Endothelial cell (in vitro differentiated cells): ENCODE results near the gene PTRH1. TPM values are rescaled to one million over a fixed set of nuclear protein-coding genes. Genes with fewer than 3 reads are reported as not detected.

Experiments
- DNase-seq: peaks from one replicate; pipeline ENCODE4 v3.0.0; 2021; ENCODE audit warnings: low spot score
- H3K27ac Mint-ChIP-seq: one replicate; pipeline ENCODE4 v1.8.0; 2021; ENCODE audit warnings: mixed read lengths, inconsistent platforms; ENCODE audit not compliant: unreplicated experiment
- H3K27me3 Mint-ChIP-seq: one replicate; pipeline ENCODE4 v1.8.0; 2021; ENCODE audit warnings: mild to moderate bottlenecking, moderate library complexity, mixed read lengths, inconsistent platforms; ENCODE audit not compliant: unreplicated experiment
- H3K36me3 Mint-ChIP-seq: one replicate; pipeline ENCODE4 v1.8.0; 2021; ENCODE audit warnings: mild to moderate bottlenecking, low read depth, mixed read lengths, inconsistent platforms; ENCODE audit not compliant: unreplicated experiment
- H3K4me1 Mint-ChIP-seq: one replicate; pipeline ENCODE4 v1.8.0; 2021; ENCODE audit warnings: mild to moderate bottlenecking, mixed read lengths, inconsistent platforms; ENCODE audit not compliant: unreplicated experiment
- H3K4me3 Mint-ChIP-seq: one replicate; pipeline ENCODE4 v1.8.0; 2021; ENCODE audit warnings: mild to moderate bottlenecking, mixed read lengths, inconsistent platforms; ENCODE audit not compliant: unreplicated experiment
- H3K9me3 Mint-ChIP-seq: one replicate; pipeline ENCODE4 v1.8.0; 2021; ENCODE audit warnings: mixed read lengths, inconsistent platforms; ENCODE audit not compliant: unreplicated experiment
- CTCF ChIP-seq: fragments of 200-600 bp; sonication (generic); IDR thresholded peaks from one replicate; pipeline ENCODE4 v1.5.0; 2021; ENCODE audit warnings: antibody characterized with exemption; ENCODE audit not compliant: unreplicated experiment
- total RNA-seq: library from RNA; stranded (reverse); fragmentation: NEBNext Ultra II Directional; extraction: Animal tissue kit (Norgen Biotek cat#: 25700); gene quantifications from one replicate; pipeline ENCODE4 v1.2.1, GENCODE V29; 2021; ENCODE audit not compliant: unreplicated experiment

Gene PTRH1
- total RNA-seq, 1 donor from 2014 or later: 15.3 TPM

GRCh38 chr9:127721391-127721821 lies 5.9 kb upstream of the PTRH1 start:
- H3K27ac Mint-ChIP-seq: no peak overlapping the region
- H3K4me3 Mint-ChIP-seq: no peak overlapping the region
- H3K4me1 Mint-ChIP-seq: peaks cover 16% of the 10 kb centered on the region
- H3K36me3 Mint-ChIP-seq: no peaks in the 10 kb centered on the region
- H3K27me3 Mint-ChIP-seq: peaks cover 9% of the 10 kb centered on the region
- H3K9me3 Mint-ChIP-seq: no peaks in the 10 kb centered on the region
- DNase-seq: no peak
- no peak for TF ChIP-seq CTCF

DNA sequence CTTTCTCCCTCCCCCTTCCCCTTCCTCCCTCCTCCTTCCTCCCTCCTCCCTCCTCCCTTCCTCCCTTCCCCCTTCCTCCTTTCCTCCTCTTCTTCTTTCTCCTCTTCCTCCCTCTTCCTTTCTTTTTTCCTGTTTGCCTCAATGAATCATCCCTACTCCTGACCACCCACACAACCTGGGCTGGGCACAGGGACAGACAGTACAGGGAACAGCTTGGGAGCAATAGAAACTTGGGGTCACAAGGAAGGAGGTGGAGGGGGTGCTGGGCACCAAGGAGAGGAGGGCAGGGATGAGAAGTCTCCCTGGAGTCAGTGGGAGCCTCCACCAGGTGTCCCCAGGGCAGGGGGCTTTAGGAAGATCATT lies 5.4 kb upstream of the PTRH1 start:
- no peaks in the 10 kb centered on the region for H3K36me3 Mint-ChIP-seq
- H3K4me3 Mint-ChIP-seq: no peak overlapping the region
- peaks cover 16% of the 10 kb centered on the region for H3K4me1 Mint-ChIP-seq
- TF ChIP-seq CTCF: no peak
- no peaks in the 10 kb centered on the region for H3K9me3 Mint-ChIP-seq
- H3K27me3 Mint-ChIP-seq: peaks cover 9% of the 10 kb centered on the region
- H3K27ac Mint-ChIP-seq: no peak overlapping the region
- no peak for DNase-seq

DNA sequence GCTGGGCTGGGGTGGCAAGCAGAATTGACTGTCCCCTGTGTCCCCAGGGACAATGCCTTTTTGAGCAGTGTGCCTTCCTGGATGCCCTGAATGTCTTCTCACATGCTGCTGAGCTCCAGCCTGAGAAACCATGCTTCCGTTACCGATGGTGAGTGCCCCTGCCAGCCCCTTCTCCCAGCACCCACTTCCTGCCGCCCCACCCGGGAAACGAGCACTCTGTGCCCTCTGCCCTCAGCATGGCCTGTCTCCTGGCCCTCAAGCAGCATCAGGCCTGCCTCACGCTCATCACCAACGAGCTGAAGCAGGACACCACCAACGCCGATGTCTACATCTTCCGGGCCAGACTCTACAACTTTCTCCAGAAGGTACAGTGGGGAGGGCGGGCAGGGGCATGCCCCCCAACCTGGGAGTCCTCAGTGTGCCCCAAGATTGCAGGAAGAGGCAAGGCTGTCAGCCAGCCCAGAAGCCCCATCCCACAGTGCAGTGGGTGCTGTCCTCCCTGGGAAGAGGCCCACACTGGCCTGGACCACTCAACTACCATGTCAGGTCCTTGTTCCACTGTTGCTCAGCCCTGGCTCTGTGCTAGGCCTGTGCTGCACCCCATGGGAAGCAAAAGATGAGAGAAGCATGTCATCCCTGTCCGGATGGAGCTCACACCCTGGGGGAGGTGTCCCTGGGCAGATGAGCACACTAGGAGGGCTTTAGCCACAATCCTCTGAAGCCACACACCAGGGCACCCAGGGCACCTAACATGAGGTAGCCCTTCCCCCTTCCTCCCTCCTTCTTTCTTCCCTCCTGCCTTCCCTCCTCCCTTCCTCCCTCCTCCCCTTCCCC lies 4.8 kb upstream of the PTRH1 start:
- Mint-ChIP-seq H3K4me3 (no peak overlapping the region), H3K36me3 (no peaks in the 10 kb centered on the region), H3K27me3 (peaks cover 9% of the 10 kb centered on the region), H3K27ac (no peak overlapping the region), H3K9me3 (no peaks in the 10 kb centered on the region), H3K4me1 (peaks cover 16% of the 10 kb centered on the region)
- DNase-seq: no peak
- TF ChIP-seq CTCF: no peak

- Mint-ChIP-seq H3K4me3 (no peak overlapping the region), H3K27me3 (peaks cover 11% of the 10 kb centered on the region), H3K36me3 (no peaks in the 10 kb centered on the region), H3K27ac (no peak overlapping the region), H3K4me1 (peaks cover 6% of the 10 kb centered on the region), H3K9me3 (no peaks in the 10 kb centered on the region)
- no peak for DNase-seq
- TF ChIP-seq CTCF: no peak
These were observed 2.3 kb upstream of the PTRH1 start for GRCh38 chr9:127717766-127718165.

DNA sequence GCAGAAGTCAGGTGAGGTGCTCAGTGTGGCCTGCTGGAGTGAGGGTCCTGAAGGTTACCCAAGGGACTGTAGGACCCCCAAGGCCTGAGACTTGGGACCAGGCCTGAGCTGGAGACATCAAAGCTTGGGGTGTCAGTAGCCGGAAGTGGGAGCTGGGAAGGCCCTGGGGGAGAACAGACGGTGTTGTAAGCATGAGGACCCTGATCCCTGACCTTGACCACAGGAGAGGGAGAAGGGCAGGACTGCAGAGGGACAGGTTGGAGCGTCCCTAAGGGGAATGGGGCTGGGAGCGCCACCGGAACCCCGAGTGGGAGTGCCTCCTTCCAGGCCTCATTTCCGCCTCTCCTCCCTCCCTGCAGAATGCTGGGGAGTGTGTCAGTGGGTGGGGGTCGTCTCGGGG lies 949 bp upstream of the PTRH1 start:
- no peaks in the 10 kb centered on the region for H3K9me3 Mint-ChIP-seq
- peak overlapping the region; percentile 95 for H3K4me3 Mint-ChIP-seq
- H3K36me3 Mint-ChIP-seq: no peaks in the 10 kb centered on the region
- peaks cover 11% of the 10 kb centered on the region for H3K27me3 Mint-ChIP-seq
- peaks cover 6% of the 10 kb centered on the region for H3K4me1 Mint-ChIP-seq
- DNase-seq: no peak
- no peak for TF ChIP-seq CTCF
- peak overlapping the region; percentile 86 for H3K27ac Mint-ChIP-seq
